ENCODE data around the gene RAD51B.
"Not testable (repeated sequence)": the region's sequence is repeated elsewhere in the genome, so short reads cannot be mapped to it uniquely, and the experiment has no call there.

RAD51B gene

DNA sequence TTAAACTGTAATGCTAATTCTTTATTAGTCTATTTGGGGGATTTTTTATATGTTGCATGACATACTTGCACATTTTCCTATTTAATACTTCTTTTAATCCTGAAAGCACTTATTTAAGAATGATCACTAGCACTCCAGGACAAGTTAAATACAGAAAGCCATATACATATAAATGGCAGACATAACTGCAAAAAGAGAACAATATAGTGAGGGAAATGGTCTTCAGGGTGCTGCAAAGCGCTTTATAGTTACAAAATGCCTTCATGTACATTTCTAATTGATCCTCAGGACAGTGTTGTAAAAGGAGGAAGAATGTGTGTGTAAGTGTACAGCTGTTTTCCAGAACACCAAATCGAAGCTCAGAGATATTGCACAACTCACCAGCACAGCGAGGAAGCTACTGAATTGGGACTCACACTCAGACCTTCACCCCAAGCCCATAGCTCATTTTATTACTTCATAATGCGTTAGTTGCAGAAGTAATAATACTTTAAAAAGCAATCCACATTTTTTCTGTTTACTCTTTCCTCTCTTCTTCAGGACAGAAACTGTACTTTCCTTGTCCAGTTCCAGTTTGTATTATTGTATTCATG lies 428.2 kb downstream of the RAD51B start:
- H3K36me3 Mint-ChIP-seq (ENCODE audit: insufficient read depth), result no peaks in the 10 kb centered on the region
- H3K4me3 Mint-ChIP-seq, result no peak overlapping the region
- DNase-seq, result no peak
- peaks cover 3 to 8% of the 10 kb centered on the region in 2 donors for H3K4me1 Mint-ChIP-seq (ENCODE audit: low read depth in 2 of 2)
- ATAC-seq (replicated peaks), result no peak
- no peak overlapping the region for H3K27ac Mint-ChIP-seq
- H3K9me3 Mint-ChIP-seq, result no peaks in the 10 kb centered on the region
- H3K27me3 Mint-ChIP-seq, result no peaks in the 10 kb centered on the region

DNA sequence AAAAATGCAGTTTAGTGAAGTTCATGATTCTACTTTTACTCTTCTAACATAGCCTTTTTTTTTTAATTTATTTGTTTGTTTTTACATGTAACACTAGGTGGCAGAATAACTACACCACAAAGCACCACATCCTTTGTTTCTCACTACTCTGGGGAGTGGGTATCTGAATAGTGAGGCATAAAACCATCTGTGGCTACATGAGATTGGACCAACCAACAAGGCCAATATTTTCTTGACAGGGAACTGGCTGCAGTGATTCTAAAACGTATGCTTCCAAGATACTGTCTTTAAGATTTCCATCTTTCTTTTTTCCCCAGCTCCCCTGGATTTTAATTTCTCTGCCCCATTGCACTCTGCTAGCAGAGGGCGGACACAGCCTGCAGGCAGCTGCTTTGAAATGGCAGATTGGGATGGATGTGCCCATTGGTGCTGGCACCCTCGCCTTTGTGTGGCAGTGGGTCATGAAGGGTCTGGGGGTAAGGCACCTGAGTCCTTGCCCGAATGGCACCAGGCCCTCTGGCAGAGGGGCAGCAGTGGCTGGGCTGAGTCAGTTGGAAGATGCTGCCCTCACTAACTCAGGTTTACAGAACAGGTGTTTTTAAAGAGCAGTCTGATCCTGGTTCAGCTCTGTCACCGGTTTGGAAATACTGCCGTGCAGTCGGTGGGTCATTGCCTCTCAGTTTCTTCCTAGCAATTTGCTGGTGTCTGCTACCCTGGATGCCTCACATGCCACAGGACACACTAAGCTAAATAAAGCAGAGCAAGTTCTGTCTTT lies 429.1 kb downstream of the RAD51B start:
- Mint-ChIP-seq H3K36me3 (ENCODE audit: insufficient read depth) (no peaks in the 10 kb centered on the region), H3K9me3 (no peaks in the 10 kb centered on the region), H3K4me1 (ENCODE audit: low read depth in 2 of 2) (peaks cover 3 to 8% of the 10 kb centered on the region in 2 donors), H3K4me3 (no peak overlapping the region), H3K27me3 (no peaks in the 10 kb centered on the region), H3K27ac (no peak overlapping the region)
- DNase-seq (peak; percentile 3 to 18 (median 7)), ATAC-seq (replicated peaks) (peak; percentile 64)

DNA sequence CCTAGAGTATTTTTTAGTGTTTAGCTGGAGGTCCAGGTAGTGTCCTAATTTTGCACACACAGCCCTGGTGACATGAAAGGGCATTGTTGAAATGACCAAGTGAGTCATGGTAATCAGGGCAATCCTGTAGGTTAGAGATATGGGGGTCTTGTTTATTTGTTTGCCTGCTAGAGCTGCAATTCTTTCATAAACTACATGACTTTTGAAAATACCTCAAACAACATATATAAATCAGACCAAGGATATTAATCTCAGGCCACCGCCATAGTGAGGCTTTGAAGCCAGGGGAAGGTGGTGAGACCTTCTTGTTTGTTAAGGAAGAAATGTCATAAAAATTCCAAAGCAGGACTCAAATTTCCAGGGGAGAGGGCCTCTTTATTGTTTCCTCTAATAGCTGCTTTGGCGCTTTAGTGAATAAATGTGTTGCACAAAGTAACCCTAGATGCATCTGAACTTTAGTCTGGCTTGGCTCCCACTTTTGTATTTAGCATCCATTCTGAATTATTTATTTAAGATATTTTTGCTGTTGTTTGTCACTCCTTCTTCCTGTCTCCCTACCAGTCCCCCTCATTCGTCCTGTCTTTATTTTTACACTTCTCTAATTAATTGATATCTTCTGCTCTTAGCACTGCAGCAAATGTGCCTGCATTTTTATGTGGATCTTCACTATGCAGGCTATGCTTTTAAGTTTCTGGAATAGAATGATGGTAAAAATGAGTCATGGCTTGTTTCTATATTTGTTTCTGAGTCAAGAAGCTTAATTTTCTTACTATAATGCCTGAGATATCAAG lies 430.3 kb downstream of the RAD51B start:
- Mint-ChIP-seq H3K9me3 (no peaks in the 10 kb centered on the region), H3K27me3 (no peaks in the 10 kb centered on the region), H3K4me1 (ENCODE audit: low read depth in 2 of 2) (peaks cover 3 to 8% of the 10 kb centered on the region in 2 donors), H3K36me3 (ENCODE audit: insufficient read depth) (no peaks in the 10 kb centered on the region), H3K27ac (peak overlapping the region in 1 of 2 donors; percentile 19), H3K4me3 (no peak overlapping the region)
- DNase-seq, result no peak
- ATAC-seq (replicated peaks), result no peak

DNA sequence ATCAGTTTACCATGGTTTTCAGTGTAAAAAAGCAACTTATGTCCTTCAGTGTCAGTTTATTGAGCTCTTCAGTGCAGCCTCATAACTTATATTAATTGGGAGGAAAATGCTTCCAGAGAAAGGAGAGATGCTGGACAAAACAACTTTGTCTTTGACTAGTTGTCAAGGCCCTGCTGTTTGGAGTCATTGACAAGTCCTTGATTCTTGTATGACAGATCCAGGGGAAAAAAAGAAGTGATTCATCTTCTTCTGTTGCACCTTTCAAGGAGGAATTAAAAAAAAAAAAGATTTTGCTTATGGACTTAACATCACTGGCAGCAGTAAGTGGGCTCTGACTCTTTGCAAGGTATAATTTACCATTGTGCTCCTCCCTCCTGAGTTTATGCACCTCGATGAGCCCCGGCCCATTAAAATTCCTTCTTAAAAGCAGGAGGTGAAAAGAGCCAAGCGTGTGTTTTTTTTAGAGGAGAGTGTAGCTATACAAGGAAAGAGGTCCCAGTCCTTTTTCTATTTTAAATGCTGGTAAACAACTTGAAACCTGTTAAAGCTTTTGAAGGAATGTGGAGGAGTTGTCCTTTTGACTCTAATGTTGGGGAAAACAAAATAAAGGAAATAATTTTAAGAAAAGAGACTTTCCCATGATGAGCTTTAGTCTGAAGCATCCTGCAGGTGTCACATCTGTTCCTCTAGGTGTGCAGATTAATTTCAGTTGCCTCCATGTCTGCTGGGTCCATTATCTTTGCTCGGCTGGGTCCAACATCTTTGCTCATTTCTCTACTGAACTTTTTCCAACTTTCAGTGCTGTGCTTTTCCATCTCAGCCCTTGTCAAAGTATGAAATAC lies 431.6 kb downstream of the RAD51B start:
- ATAC-seq (replicated peaks) (no peak), DNase-seq (no peak)
- no peak overlapping the region for H3K4me3 Mint-ChIP-seq
- peak overlapping the region in 1 of 2 donors; percentile 19 for H3K27ac Mint-ChIP-seq
- no peaks in the 10 kb centered on the region for H3K27me3 Mint-ChIP-seq
- H3K36me3 Mint-ChIP-seq (ENCODE audit: insufficient read depth), result no peaks in the 10 kb centered on the region
- H3K4me1 Mint-ChIP-seq (ENCODE audit: low read depth in 2 of 2), result peaks cover 3 to 8% of the 10 kb centered on the region in 2 donors
- no peaks in the 10 kb centered on the region for H3K9me3 Mint-ChIP-seq

DNA sequence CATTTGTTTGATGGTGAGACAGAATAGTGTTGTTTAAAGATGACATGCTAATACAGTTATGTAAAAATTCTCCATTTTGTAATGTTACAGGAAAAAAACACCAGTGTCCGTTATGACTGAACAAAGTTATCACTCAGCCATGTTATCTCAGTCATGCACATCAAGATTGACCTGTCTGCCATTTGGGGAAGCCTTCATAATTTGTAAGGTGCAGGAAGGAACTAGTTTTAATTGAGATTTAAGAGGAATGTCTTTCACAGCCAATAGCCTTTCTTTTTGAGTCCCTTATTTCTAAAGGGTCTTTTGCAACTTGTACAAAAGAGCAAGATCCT lies 432.2 kb downstream of the RAD51B start:
- ATAC-seq (replicated peaks), result no peak
- H3K4me1 Mint-ChIP-seq (ENCODE audit: low read depth in 2 of 2), result peaks cover 3 to 8% of the 10 kb centered on the region in 2 donors
- no peak for DNase-seq
- no peak overlapping the region for H3K4me3 Mint-ChIP-seq
- H3K27me3 Mint-ChIP-seq, result no peaks in the 10 kb centered on the region
- H3K36me3 Mint-ChIP-seq (ENCODE audit: insufficient read depth), result no peaks in the 10 kb centered on the region
- H3K9me3 Mint-ChIP-seq, result no peaks in the 10 kb centered on the region
- H3K27ac Mint-ChIP-seq, result no peak overlapping the region

DNA sequence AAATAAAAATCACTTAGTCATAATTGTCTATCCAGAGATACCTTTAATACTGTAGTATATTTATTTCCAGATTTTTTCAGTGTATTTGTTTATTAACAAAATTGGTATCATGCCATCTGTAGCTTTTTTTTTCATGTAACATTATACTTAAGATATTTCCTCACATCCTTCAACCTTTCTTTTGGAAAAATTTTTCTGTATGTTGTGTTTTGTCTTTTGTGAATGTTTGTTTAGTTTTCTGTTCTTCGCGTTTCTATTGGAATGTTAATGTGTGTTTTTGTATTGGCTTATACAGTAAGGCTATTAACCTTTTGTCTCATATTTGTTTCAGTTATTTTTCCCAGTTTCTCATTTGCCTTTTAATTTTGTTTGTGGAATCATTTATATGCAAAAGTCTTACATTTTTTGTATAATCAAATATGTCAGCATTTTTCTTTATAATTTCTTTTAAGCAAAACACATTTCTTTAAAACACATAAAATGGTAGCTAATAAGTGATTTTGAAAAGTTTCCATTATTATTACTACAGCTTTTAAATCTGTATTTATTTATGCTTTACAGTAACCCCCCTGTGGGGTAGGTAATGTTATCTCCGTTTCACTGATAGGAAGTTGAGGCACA lies 433.7 kb downstream of the RAD51B start:
- no peaks in the 10 kb centered on the region for H3K9me3 Mint-ChIP-seq
- peaks cover 2 to 5% of the 10 kb centered on the region in 2 donors for H3K4me1 Mint-ChIP-seq (ENCODE audit: low read depth in 2 of 2)
- ATAC-seq (replicated peaks) (no peak), DNase-seq (no peak)
- H3K27ac Mint-ChIP-seq, result no peak overlapping the region
- no peaks in the 10 kb centered on the region for H3K27me3 Mint-ChIP-seq
- no peak overlapping the region for H3K4me3 Mint-ChIP-seq
- no peaks in the 10 kb centered on the region for H3K36me3 Mint-ChIP-seq (ENCODE audit: insufficient read depth)

DNA sequence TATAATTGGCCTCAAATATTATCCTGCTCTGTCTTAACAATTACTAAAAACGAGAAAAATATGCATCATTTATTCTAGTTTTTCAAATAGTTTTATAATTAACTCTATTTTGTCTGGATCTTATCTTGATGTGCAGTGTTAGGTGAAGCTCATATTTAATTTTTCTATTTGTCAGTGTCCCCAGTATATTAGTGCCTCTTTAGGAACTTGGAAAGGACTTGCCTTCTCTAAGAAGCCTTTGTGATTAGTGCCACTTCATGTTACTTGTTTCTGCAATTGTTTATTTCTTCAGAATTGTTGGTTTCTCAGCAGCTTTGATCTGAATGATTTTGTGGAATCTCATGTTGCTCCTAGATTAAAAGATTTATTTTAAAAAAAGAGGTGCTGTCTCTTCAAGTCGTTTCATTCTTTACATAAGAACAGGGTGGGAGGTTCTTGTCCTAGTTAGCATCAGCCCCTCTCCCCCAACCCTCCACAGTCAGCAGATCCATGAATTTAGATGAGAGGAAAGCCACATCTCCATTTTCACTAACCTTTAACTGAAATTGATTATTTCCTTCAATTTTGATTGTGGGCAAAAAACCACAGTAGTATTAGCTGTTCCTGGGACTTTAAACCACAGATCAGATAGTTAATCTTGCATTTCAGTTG lies 434.4 kb downstream of the RAD51B start:
- H3K27ac Mint-ChIP-seq, result no peak overlapping the region
- H3K36me3 Mint-ChIP-seq (ENCODE audit: insufficient read depth), result no peaks in the 10 kb centered on the region
- no peak overlapping the region for H3K4me3 Mint-ChIP-seq
- no peaks in the 10 kb centered on the region for H3K27me3 Mint-ChIP-seq
- DNase-seq (no peak), ATAC-seq (replicated peaks) (no peak)
- H3K9me3 Mint-ChIP-seq, result no peaks in the 10 kb centered on the region
- H3K4me1 Mint-ChIP-seq (ENCODE audit: low read depth in 2 of 2), result no peaks in the 10 kb centered on the region

DNA sequence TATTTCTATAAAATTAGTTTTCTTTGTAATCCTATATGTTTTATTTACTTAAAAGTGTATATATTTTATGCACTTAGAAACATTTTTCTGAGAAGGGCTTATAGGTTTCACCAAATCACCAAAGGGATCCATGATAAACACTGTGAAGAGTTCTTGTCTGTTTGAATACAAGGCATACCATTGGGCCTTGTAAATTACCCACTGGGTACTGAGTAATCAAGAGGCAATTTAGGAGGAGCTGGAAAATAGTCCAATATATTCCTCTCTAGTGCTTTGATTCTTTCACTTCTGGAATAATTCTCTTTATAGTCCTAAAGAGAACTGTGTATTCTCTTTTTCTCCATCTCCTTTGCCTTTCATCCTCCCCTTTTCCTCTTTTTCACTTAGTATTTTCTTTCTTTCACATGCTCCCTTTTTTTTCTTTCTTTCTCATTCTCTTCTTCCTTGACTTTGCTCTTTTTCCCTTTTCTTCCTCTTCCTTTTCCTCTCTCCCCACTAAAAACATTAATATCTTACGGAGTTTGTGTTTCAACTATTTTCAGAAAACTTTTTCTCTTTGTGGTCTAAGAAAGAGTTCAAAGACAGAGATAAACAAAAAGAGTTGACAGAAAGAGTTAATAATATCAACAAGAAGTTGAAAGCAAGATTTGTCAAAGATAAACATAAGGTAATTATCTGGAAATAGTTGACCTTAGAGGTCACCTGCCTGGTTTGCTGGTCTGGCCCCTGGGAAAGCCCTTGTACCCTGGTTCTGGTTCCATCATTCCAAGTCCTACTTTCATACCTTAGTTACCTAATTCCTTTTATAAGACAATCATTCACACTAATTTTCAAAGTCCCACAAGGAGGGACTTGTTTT lies 435.3 kb downstream of the RAD51B start:
- no peaks in the 10 kb centered on the region for H3K4me1 Mint-ChIP-seq (ENCODE audit: low read depth in 2 of 2)

DNA sequence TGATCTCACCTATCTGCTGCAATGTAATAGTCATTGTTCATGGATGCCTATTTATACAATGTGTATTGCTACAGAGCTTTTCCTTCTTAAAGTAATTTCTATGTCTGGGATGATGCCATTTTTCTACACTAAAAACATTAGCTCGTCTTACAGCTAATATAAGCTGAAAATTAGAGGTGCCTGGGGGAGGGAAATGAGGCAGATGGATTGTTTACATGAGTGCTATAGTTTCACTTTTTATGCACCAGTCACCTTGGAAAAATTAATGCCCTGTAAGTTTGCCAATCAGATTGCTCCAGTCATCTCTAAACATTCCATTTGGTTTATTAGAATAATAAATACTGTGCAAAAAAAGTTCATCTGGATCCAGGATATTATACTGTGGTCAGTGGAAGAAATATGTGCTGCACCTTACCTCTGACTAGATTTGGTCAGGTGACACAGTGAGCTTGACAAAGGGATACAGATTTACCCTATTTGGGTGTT lies 436.2 kb downstream of the RAD51B start:
- Mint-ChIP-seq H3K9me3 (no peaks in the 10 kb centered on the region), H3K27me3 (no peaks in the 10 kb centered on the region), H3K4me3 (no peak overlapping the region), H3K36me3 (ENCODE audit: insufficient read depth) (no peaks in the 10 kb centered on the region), H3K27ac (no peak overlapping the region), H3K4me1 (ENCODE audit: low read depth in 2 of 2) (no peaks in the 10 kb centered on the region)
- ATAC-seq (replicated peaks), result no peak
- DNase-seq, result no peak

More for the DNA sequence above, 435.3 kb downstream of the RAD51B start:
- Mint-ChIP-seq H3K27me3 (no peaks in the 10 kb centered on the region), H3K9me3 (no peaks in the 10 kb centered on the region), H3K27ac (no peak overlapping the region), H3K36me3 (ENCODE audit: insufficient read depth) (no peaks in the 10 kb centered on the region), H3K4me3 (no peak overlapping the region)
- no peak for ATAC-seq (replicated peaks)
- no peak for DNase-seq

DNA sequence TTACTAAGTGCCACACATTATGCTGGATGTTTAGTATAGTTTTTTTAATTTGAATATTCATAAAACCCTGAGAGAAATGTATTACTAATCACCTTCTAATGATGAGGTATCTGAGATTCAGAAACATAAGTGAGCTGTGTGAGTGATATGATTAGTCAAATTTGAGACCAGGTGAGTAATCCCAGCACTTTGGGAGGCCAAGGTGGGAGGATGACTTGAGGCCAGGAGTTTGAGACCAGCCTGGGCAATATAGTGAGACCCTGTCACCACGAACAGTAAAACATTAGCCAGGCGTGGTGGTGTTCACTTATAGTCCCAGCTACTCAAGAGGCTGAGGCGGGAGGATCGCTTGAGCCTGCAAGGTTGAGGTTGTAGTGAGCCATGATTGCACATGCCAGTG lies 438.4 kb downstream of the RAD51B start:
- H3K27me3 Mint-ChIP-seq, result no peaks in the 10 kb centered on the region
- DNase-seq, result no peak
- no peak overlapping the region for H3K4me3 Mint-ChIP-seq
- no peaks in the 10 kb centered on the region for H3K9me3 Mint-ChIP-seq
- no peak overlapping the region for H3K27ac Mint-ChIP-seq
- ATAC-seq (replicated peaks), result no peak
- no peaks in the 10 kb centered on the region for H3K36me3 Mint-ChIP-seq (ENCODE audit: insufficient read depth)
- no peaks in the 10 kb centered on the region for H3K4me1 Mint-ChIP-seq (ENCODE audit: low read depth in 2 of 2)

DNA sequence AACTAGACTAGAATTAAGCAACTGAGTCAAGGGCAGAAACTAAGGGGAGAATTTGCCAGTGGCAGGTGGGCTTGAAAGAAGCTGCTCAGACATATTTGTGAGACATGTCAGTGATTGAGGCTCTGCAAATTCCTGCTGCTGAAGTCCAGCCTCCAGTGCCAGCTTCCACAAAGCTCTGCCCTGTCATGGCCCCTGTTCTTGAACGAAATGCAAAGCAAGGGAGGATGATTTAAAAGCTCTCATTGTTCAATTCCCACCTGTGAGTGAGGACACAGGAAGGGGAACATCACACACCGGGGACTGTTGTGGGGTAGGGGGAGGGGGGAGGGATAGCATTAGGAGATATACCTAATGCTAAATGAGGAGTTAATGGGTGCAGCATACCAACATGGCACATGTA lies 439.4 kb downstream of the RAD51B start:
- H3K27me3 Mint-ChIP-seq; H3K27ac Mint-ChIP-seq; H3K4me1 Mint-ChIP-seq (ENCODE audit: low read depth in 2 of 2); H3K36me3 Mint-ChIP-seq (ENCODE audit: insufficient read depth); ATAC-seq (replicated peaks); H3K9me3 Mint-ChIP-seq; H3K4me3 Mint-ChIP-seq; DNase-seq: not testable (repeated sequence)

DNA sequence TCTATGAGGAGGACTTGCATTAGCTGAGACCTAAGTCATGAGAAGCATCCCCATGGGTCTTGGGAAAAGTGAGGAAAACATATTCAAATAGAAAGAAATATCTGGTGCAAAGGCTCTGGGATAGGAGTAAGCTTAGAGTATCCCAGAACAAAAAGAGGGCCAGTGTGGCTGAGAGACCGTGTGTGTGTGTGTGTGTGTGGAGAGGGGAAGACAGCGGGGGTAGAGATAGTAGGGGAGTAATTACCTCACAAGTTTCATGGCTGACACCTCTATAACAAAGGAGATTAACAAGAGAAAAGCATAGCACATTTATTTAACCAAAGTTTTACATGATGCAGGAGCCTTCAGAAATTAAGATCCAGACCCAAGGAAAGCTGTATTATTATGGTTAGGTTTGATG lies 440.5 kb downstream of the RAD51B start:
- Mint-ChIP-seq H3K36me3 (ENCODE audit: insufficient read depth) (no peaks in the 10 kb centered on the region), H3K4me1 (ENCODE audit: low read depth in 2 of 2) (no peaks in the 10 kb centered on the region), H3K4me3 (no peak overlapping the region), H3K27ac (no peak overlapping the region), H3K9me3 (no peaks in the 10 kb centered on the region), H3K27me3 (no peaks in the 10 kb centered on the region)
- ATAC-seq (replicated peaks) (no peak), DNase-seq (no peak)

All from effector memory CD8-positive, alpha-beta T cell (primary cell).